Gastroesophageal sphincter (tissue), 4 donors: ENCODE measurements around the gene KRT3. TPM values are rescaled to one million over a fixed set of nuclear protein-coding genes. Genes with fewer than 3 reads are reported as not detected.

Experiments
- ATAC-seq: fragments of 150-250 bp; one replicate; pipeline ENCODE4 v1.9.1; 2016; ENCODE audit warnings: mild to moderate bottlenecking, moderate library complexity
- H3K27ac ChIP-seq, 4 donors: fragments of 200-600 bp; sonication (generic) in 3 of 4; 1 replicate in 3 of 4; 2 replicates in 1 of 4; pipeline ENCODE4 v1.5.1; 2016 to 2019
- H3K27me3 ChIP-seq: fragments of 200-600 bp; sonication (generic); one replicate; pipeline ENCODE4 v1.5.1; 2019
- H3K36me3 ChIP-seq, 2 donors: fragments of 200-600 bp; sonication (generic); one replicate each; pipeline ENCODE4 v1.5.1; 2019; ENCODE audit warnings: control low read depth in 1 of 2
- H3K4me1 ChIP-seq, 3 donors: fragments of 200-600 bp; sonication (generic); 1 replicate in 2 of 3; 2 replicates in 1 of 3; pipeline ENCODE4 v1.5.1; 2016 to 2019; ENCODE audit warnings: control low read depth in 2 of 3
- H3K4me3 ChIP-seq, 2 donors: fragments of 200-600 bp; sonication (generic); one replicate each; pipeline ENCODE4 v1.5.1; 2019; ENCODE audit warnings: mild to moderate bottlenecking in 1 of 2, moderate library complexity in 1 of 2
- H3K9me3 ChIP-seq, 3 donors: fragments of 200-600 bp; sonication (generic); one replicate each; pipeline ENCODE4 v1.5.1; 2017 to 2019; ENCODE audit warnings: control low read depth in 2 of 3
- EP300 ChIP-seq: sonication (generic); formaldehyde crosslinking; IDR thresholded peaks from one replicate; pipeline ENCODE4 v1.6.1; 2017; ENCODE audit warnings: antibody characterized with exemption, mild to moderate bottlenecking
- POLR2A ChIP-seq, 2 donors: fragments of 450-650 bp; IDR thresholded peaks; one replicate each; pipeline ENCODE4 v1.6.1; 2017; ENCODE audit warnings: antibody characterized with exemption in 2 of 2, mild to moderate bottlenecking in 2 of 2, moderate library complexity in 1 of 2
- POLR2AphosphoS5 ChIP-seq: sonication (generic); formaldehyde crosslinking; IDR thresholded peaks from one replicate; pipeline ENCODE4 v1.6.1; 2017; ENCODE audit warnings: antibody characterized with exemption
- WGBS, 2 donors: methylation state at CpG; one replicate each; pipeline ENCODE4 v1.1.5; 2018; ENCODE audit warnings: low coverage in 1 of 2; 5-methylcytosine and 5-hydroxymethylcytosine counted together
- total RNA-seq, 4 donors: library from RNA; depleted of rRNA; stranded (reverse); fragments of >200 nt; gene quantifications; one replicate each; pipeline ENCODE4 v1.1.0, GENCODE V29; 2016
- TF ChIP-seq, protein P1 (sequence below), 4 experiments: fragments of 200-600 bp in 2 of 4; fragments of 450-650 bp in 2 of 4; sonication (generic) in 1 of 4; IDR thresholded peaks; one replicate each; pipeline ENCODE4 v1.5.1; 2017 to 2019; ENCODE audit warnings: antibody characterized with exemption in 4 of 4, mild to moderate bottlenecking in 2 of 4, moderate library complexity in 2 of 4

Gene KRT3
- total RNA-seq, 4 donors from 2014 or later, result not detected

DNA sequence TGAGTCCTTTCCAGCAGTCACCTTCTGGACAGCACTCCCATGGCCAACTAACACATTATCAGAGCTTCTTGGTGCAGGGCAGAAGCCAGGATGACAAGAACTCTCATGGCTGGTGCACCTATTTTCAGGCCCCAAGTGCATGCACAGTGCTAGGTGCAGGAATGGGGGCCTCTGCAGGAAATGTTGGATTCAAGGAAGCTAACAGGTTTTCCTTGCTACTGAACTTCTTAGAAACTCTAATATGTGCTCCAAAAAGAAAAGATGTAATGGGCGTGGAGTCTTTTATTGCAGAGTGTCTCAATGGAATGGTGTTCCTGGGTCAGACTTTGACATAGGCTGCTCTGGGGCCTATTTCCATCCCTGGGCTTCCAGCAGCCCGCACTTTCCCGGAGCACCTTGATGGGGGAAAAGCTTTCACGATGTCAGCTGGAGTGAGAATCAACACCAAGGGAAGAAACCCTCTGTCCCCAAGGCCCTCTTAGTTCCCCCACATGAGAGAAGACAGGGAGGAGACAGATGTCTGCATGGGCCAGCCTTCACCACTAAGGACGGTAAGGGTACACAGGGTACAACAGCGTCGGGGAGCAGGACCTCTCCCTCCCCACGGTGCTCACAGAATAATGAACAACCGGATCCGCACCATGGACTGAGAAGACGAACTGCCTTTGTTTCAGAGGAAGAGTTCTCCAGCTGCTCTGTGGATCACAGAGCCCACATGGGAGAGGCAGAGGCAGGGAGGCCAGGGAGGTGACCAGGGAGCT lies 6.9 kb downstream of the KRT3 start:
- peaks cover 0 to 10% (median 0%) of the 10 kb centered on the region in 3 donors for H3K4me1 ChIP-seq
- H3K9me3 ChIP-seq, result no peaks in the 10 kb centered on the region

DNA sequence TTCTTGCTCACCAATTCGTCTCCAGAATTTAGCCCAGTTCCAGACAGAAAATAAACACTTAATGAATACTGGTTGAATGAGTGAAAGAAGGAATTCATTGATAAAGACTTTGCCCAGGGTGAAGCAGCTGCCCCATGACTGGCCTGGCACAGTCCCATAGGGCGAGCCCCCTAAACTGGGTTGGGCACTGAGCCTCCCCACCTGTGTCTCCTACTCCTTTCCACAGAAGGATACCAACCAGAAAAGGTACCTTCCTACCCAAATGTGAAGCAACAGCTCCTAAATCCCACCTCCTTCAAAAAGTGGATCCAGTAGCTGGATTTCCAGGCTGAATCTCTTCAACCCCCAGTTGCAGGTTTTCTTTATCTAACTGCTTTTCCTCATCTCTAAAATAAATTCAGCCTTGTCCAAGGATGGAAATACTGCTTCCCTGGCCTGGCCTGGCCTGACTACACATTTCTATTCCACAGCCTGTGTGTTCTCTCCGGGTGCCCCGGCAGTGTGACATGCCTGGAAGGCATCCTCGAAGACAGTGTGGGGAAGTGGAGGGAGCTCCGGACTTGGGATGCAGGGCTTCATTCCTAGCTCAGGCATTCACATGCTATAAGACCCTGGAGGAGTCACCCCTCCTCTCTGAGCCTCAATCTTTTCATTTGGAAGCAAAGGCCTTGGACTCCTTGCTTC lies 7.6 kb downstream of the KRT3 start:
- Histone ChIP-seq H3K27ac (no peak overlapping the region), H3K4me1 (peaks cover 0 to 10% (median 0%) of the 10 kb centered on the region in 3 donors), H3K4me3 (no peak overlapping the region), H3K27me3 (peaks cover 70% of the 10 kb centered on the region), H3K9me3 (no peaks in the 10 kb centered on the region), H3K36me3 (no peaks in the 10 kb centered on the region)
- no peak for ATAC-seq
- TF ChIP-seq POLR2A (IDR thresholded peaks at IDR 0.05), result no peak
- TF ChIP-seq POLR2AphosphoS5, result no peak
- TF ChIP-seq, protein P1, sequence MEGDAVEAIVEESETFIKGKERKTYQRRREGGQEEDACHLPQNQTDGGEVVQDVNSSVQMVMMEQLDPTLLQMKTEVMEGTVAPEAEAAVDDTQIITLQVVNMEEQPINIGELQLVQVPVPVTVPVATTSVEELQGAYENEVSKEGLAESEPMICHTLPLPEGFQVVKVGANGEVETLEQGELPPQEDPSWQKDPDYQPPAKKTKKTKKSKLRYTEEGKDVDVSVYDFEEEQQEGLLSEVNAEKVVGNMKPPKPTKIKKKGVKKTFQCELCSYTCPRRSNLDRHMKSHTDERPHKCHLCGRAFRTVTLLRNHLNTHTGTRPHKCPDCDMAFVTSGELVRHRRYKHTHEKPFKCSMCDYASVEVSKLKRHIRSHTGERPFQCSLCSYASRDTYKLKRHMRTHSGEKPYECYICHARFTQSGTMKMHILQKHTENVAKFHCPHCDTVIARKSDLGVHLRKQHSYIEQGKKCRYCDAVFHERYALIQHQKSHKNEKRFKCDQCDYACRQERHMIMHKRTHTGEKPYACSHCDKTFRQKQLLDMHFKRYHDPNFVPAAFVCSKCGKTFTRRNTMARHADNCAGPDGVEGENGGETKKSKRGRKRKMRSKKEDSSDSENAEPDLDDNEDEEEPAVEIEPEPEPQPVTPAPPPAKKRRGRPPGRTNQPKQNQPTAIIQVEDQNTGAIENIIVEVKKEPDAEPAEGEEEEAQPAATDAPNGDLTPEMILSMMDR (IDR thresholded peaks at IDR 0.05), result no peak
- no peak for TF ChIP-seq EP300
- WGBS, 2 donors, result 81 to 100% methylated on average over 1 to 4 of the region's 6 CpGs

More for the DNA sequence above, 6.9 kb downstream of the KRT3 start:
- no peak overlapping the region for H3K4me3 ChIP-seq
- no peak overlapping the region for H3K27ac ChIP-seq
- no peak for ATAC-seq
- WGBS, 2 donors, result 85 to 100% methylated on average over 1 to 4 of the region's 11 CpGs
- H3K27me3 ChIP-seq, result peaks cover 65% of the 10 kb centered on the region
- no peak for TF ChIP-seq EP300
- no peaks in the 10 kb centered on the region for H3K36me3 ChIP-seq

DNA sequence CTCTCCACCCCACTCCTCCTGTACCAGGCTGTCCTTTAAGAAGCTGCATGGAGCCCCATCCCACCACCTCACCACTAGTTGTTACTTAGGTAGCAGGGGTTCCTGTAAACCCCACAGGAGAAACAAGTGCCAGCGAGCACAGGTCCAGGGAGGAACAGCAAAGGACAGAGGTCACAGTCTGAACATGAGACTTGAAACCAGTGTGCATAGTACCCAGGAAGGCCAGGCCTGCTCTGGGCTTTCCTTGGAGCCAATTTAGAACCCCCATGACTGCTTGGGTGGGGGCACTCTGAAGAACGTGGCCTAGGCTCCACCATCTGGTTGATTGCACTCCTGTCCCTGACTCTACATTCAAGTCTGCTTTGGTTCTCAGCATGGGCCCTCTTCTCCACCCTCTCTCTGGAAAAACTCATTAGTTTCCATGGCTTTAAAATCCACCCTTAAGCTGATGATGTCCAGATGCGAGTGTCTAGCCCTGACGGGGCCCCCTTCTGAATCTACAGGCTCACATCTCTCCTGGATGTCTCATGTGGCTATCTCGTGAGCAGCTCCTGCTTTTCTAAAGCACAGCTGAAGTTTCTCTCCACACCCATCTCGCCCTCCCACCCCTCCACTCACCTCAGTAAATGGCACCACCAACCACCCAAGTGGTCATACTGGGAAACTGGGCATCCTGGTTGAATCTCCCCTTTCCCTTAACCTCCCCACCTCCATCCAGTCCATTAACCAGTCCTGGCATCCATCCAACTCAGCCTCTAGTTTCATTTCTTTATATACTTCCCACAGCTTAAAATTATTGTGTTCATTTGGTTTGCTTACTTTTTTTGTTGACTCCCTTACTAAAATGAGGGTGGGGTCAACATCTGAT lies 8.4 kb downstream of the KRT3 start:
- TF ChIP-seq POLR2AphosphoS5 (no peak), POLR2A (IDR thresholded peaks at IDR 0.05) (no peak), EP300 (no peak)
- TF ChIP-seq, protein P1 (IDR thresholded peaks at IDR 0.05), result no peak
- H3K4me3 ChIP-seq, result no peak overlapping the region
- ATAC-seq, result no peak
- H3K4me1 ChIP-seq, result peaks cover 0 to 10% (median 0%) of the 10 kb centered on the region in 3 donors
- no peaks in the 10 kb centered on the region for H3K36me3 ChIP-seq
- no peaks in the 10 kb centered on the region for H3K9me3 ChIP-seq
- WGBS, 2 donors, result 63 to 66% methylated on average over 5 of the region's 6 CpGs
- H3K27ac ChIP-seq, result no peak overlapping the region
- peaks cover 64% of the 10 kb centered on the region for H3K27me3 ChIP-seq

DNA sequence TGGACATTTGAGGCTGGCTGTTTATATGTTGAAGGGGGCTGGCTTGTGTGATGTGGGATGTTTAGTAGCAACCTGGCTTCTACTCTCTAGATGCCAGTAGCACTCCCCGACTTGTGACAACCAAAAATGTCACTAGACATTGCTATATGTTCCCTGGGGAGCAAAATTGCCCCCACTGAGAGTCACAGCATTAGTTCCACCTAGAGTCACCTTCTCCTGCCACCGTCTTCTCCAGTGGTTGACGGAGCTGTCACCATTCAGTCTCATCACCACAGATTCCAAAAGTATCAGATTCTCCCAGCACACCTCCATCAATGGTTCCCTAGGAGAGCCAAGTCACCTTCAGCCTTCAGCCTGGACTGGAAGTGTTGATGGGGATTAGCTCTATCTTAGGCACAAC lies 11.0 kb downstream of the KRT3 start:
- TF ChIP-seq POLR2AphosphoS5 (no peak), EP300 (no peak), POLR2A (IDR thresholded peaks at IDR 0.05) (no peak)
- TF ChIP-seq, protein P1 (IDR thresholded peaks at IDR 0.05), result no peak
- no peak overlapping the region for H3K27ac ChIP-seq
- WGBS, 2 donors, result 57% methylated on average over 2 of the region's 3 CpGs; no CpG with 5 or more reads in 1 of the 2 donors
- no peak overlapping the region for H3K4me3 ChIP-seq
- peaks cover 0 to 4% (median 0%) of the 10 kb centered on the region in 3 donors for H3K4me1 ChIP-seq
- H3K9me3 ChIP-seq, result no peaks in the 10 kb centered on the region
- no peaks in the 10 kb centered on the region for H3K36me3 ChIP-seq
- H3K27me3 ChIP-seq, result peaks cover 51% of the 10 kb centered on the region
- no peak for ATAC-seq
